GM18508 (cell line): ENCODE measurements around the gene USP5.
"Not testable (repeated sequence)": the region's sequence is repeated elsewhere in the genome, so short reads cannot be mapped to it uniquely, and the experiment has no call there.

Experiments
- ATAC-seq: cut with Tn5 transposase; IDR thresholded peaks from one replicate; pipeline ENCODE4 v1.9.1; 2021; ENCODE audit warnings: moderate number of reproducible peaks; ENCODE audit not compliant: insufficient read depth, unreplicated experiment

The USP5 gene

GRCh38 chr12:6905414-6906040, 53.6 kb downstream of the USP5 start:
- ATAC-seq = no peak

- ATAC-seq = not testable (repeated sequence)
These were observed 56.2 kb downstream of the USP5 start for GRCh38 chr12:6908141-6908540.

- no peak for ATAC-seq
These were observed 57.6 kb downstream of the USP5 start for GRCh38 chr12:6909421-6910145.

- no peak for ATAC-seq
These were observed 60.4 kb downstream of the USP5 start for GRCh38 chr12:6912164-6912935.

- ATAC-seq = no peak
These were observed 62.4 kb downstream of the USP5 start, which contains the start of gene ENO2 for GRCh38 chr12:6914246-6914946. ENO2 (plus strand) TSS chr12:6914580; CDS start chr12:6915833, 1,253 bp downstream.

- no peak for ATAC-seq
These were observed 63.2 kb downstream of the USP5 start for GRCh38 chr12:6914947-6915788.

GRCh38 chr12:6915789-6916285, 63.9 kb downstream of the USP5 start:
- no peak for ATAC-seq
